HL-60 (cell line): ENCODE measurements around the gene LRRC75B.
"Not testable (repeated sequence)": the region's sequence is repeated elsewhere in the genome, so short reads cannot be mapped to it uniquely, and the experiment has no call there.

Experiments
- TF ChIP-seq, protein P1 (sequence below): IDR thresholded peaks from one replicate; pipeline ENCODE4 v1.5.1; 2011; ENCODE audit warnings: low read length, control low read depth, inconsistent platforms; ENCODE audit not compliant: insufficient read depth
- TF ChIP-seq, protein P2 (sequence below): IDR thresholded peaks from 2 replicates; pipeline ENCODE4 v1.6.1; 2012; ENCODE audit warnings: low read depth; ENCODE audit not compliant: insufficient replicate concordance

DNA sequence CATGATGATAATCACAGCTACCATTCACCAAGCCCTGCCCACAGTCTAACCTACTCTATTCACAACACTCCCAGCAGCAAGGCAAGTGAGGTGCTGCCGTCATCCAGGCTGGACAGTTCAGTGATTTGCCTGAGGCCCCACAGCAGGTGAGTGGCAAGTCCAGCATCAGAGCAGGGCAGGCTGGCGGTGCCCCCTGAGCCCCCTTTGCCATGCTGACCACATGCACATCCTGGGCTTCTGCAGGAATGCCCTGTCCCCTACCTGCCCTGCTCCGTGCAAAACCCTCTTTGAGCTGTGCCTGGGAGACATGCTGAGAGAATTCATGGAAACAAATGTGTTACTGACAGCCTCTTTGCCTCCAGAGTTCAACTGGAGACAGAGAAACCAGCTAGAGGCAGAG, 17.0 kb upstream of the LRRC75B start:
- TF ChIP-seq, protein P1, sequence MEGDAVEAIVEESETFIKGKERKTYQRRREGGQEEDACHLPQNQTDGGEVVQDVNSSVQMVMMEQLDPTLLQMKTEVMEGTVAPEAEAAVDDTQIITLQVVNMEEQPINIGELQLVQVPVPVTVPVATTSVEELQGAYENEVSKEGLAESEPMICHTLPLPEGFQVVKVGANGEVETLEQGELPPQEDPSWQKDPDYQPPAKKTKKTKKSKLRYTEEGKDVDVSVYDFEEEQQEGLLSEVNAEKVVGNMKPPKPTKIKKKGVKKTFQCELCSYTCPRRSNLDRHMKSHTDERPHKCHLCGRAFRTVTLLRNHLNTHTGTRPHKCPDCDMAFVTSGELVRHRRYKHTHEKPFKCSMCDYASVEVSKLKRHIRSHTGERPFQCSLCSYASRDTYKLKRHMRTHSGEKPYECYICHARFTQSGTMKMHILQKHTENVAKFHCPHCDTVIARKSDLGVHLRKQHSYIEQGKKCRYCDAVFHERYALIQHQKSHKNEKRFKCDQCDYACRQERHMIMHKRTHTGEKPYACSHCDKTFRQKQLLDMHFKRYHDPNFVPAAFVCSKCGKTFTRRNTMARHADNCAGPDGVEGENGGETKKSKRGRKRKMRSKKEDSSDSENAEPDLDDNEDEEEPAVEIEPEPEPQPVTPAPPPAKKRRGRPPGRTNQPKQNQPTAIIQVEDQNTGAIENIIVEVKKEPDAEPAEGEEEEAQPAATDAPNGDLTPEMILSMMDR: not testable (repeated sequence)
- TF ChIP-seq, protein P2, sequence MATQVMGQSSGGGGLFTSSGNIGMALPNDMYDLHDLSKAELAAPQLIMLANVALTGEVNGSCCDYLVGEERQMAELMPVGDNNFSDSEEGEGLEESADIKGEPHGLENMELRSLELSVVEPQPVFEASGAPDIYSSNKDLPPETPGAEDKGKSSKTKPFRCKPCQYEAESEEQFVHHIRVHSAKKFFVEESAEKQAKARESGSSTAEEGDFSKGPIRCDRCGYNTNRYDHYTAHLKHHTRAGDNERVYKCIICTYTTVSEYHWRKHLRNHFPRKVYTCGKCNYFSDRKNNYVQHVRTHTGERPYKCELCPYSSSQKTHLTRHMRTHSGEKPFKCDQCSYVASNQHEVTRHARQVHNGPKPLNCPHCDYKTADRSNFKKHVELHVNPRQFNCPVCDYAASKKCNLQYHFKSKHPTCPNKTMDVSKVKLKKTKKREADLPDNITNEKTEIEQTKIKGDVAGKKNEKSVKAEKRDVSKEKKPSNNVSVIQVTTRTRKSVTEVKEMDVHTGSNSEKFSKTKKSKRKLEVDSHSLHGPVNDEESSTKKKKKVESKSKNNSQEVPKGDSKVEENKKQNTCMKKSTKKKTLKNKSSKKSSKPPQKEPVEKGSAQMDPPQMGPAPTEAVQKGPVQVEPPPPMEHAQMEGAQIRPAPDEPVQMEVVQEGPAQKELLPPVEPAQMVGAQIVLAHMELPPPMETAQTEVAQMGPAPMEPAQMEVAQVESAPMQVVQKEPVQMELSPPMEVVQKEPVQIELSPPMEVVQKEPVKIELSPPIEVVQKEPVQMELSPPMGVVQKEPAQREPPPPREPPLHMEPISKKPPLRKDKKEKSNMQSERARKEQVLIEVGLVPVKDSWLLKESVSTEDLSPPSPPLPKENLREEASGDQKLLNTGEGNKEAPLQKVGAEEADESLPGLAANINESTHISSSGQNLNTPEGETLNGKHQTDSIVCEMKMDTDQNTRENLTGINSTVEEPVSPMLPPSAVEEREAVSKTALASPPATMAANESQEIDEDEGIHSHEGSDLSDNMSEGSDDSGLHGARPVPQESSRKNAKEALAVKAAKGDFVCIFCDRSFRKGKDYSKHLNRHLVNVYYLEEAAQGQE: not testable (repeated sequence)
